OCI-LY3 (cell line): ENCODE results near the gene POLDIP2.

Experiments
- H2AFZ ChIP-seq: fragments of 200-600, 300-600 bp; shearing (Covaris generic); 2 replicates; pipeline ENCODE4 v1.6.0; 2014; ENCODE audit warnings: antibody characterized with exemption, low read depth, low read length
- H3K27ac ChIP-seq: fragments of 200-600, 300-600 bp; sonication (generic); 2 replicates; pipeline ENCODE4 v1.5.1; 2014; ENCODE audit warnings: mild to moderate bottlenecking, low read length, moderate library complexity, mixed read lengths
- H3K27me3 ChIP-seq: fragments of 200-600, 300-600 bp; sonication (generic); 2 replicates; pipeline ENCODE4 v1.6.1; 2014; ENCODE audit warnings: low read depth, low read length, mixed read lengths
- H3K36me3 ChIP-seq: fragments of 200-600, 300-600 bp; sonication (generic); replicated peaks from 2 replicates; pipeline ENCODE3; 2014; ENCODE audit warnings: low read depth, low read length, mixed read lengths
- H3K4me1 ChIP-seq: fragments of 300-600, 200-600 bp; sonication (generic); 2 replicates; pipeline ENCODE4 v1.6.1; 2014; ENCODE audit warnings: low read length, mixed read lengths
- H3K4me2 ChIP-seq: fragments of 200-600, 300-600 bp; sonication (generic); 2 replicates; pipeline ENCODE4 v1.6.1; 2014; ENCODE audit warnings: low read length, mixed read lengths
- H3K4me3 ChIP-seq: fragments of 300-600, 200-600 bp; sonication (generic); 2 replicates; pipeline ENCODE4 v1.5.1; 2014; ENCODE audit warnings: antibody characterized with exemption, mild to moderate bottlenecking, low read length, moderate library complexity
- H3K79me2 ChIP-seq: fragments of 300-600, 200-600 bp; shearing (Covaris generic); 2 replicates; pipeline ENCODE4 v1.6.1; 2014; ENCODE audit warnings: mild to moderate bottlenecking, low read length, mixed read lengths
- H3K9ac ChIP-seq: fragments of 300-600, 200-600 bp; shearing (Covaris generic); 2 replicates; pipeline ENCODE4 v1.6.0; 2014; ENCODE audit warnings: mild to moderate bottlenecking, low read length, moderate library complexity
- H3K9me3 ChIP-seq: fragments of 200-600, 300-600 bp; shearing (Covaris generic); 2 replicates; pipeline ENCODE4 v1.6.1; 2014; ENCODE audit warnings: low read length, mixed read lengths; ENCODE audit not compliant: insufficient read depth
- H4K20me1 ChIP-seq: fragments of 200-600, 300-600 bp; sonication (generic); 2 replicates; pipeline ENCODE4 v1.6.1; 2016; ENCODE audit warnings: low read length, mixed read lengths; ENCODE audit not compliant: insufficient read depth
- CTCF ChIP-seq: fragments of 200-600, 300-600 bp; sonication (generic); IDR thresholded peaks from 2 replicates; pipeline ENCODE4 v1.5.1; 2014; ENCODE audit warnings: antibody characterized with exemption, low read length, low read depth
- EZH2phosphoT487 ChIP-seq: fragments of 200-600 bp; shearing (Covaris generic); IDR thresholded peaks from 2 replicates; pipeline ENCODE4 v1.6.1; 2018; ENCODE audit warnings: antibody characterized with exemption, mixed run types, low read depth

The POLDIP2 gene

GRCh38 chr17:28385406-28385805 lies 28.1 kb upstream of the POLDIP2 start:
- H3K4me1 ChIP-seq, result no peaks in the 10 kb centered on the region
- TF ChIP-seq CTCF (no peak), EZH2phosphoT487 (no peak)
- H3K27ac ChIP-seq, result no peak overlapping the region
- no peaks in the 10 kb centered on the region for H3K27me3 ChIP-seq
- H3K4me3 ChIP-seq, result no peak overlapping the region
- peaks cover 7% of the 10 kb centered on the region; the same call in 1 of the 2 replicates for H3K79me2 ChIP-seq
- H2AFZ ChIP-seq, result no peak overlapping the region
- no peak overlapping the region for H3K4me2 ChIP-seq
- no peak overlapping the region for H3K9ac ChIP-seq
- peaks cover 15% of the 10 kb centered on the region for H3K36me3 ChIP-seq
- H3K9me3 ChIP-seq, result no peaks in the 10 kb centered on the region
- peaks cover under 1% of the 10 kb centered on the region; the same call in 1 of the 2 replicates for H4K20me1 ChIP-seq

- H3K27ac ChIP-seq, result no peak overlapping the region
- no peak overlapping the region for H3K4me2 ChIP-seq
- H3K4me3 ChIP-seq, result no peak overlapping the region
- no peaks in the 10 kb centered on the region for H3K9me3 ChIP-seq
- H3K27me3 ChIP-seq, result no peaks in the 10 kb centered on the region
- peaks cover 18% of the 10 kb centered on the region for H3K36me3 ChIP-seq
- H4K20me1 ChIP-seq, result peaks cover 4% of the 10 kb centered on the region; the same call in 1 of the 2 replicates
- no peak for TF ChIP-seq EZH2phosphoT487
- no peak for TF ChIP-seq CTCF
- H3K9ac ChIP-seq, result no peak overlapping the region
- H3K79me2 ChIP-seq, result peaks cover 11% of the 10 kb centered on the region; the same call in 1 of the 2 replicates
- H3K4me1 ChIP-seq, result no peaks in the 10 kb centered on the region
- no peak overlapping the region for H2AFZ ChIP-seq
Observed at GRCh38 chr17:28385037-28385400, 27.7 kb upstream of the POLDIP2 start.

GRCh38 chr17:28384281-28385036 lies 27.1 kb upstream of the POLDIP2 start:
- Histone ChIP-seq H3K4me2 (no peak overlapping the region), H3K79me2 (peaks cover 11% of the 10 kb centered on the region; the same call in 1 of the 2 replicates), H3K36me3 (peaks cover 18% of the 10 kb centered on the region), H3K27ac (no peak overlapping the region), H2AFZ (no peak overlapping the region), H4K20me1 (peaks cover 4% of the 10 kb centered on the region; the same call in 1 of the 2 replicates), H3K9me3 (no peaks in the 10 kb centered on the region), H3K4me1 (no peaks in the 10 kb centered on the region), H3K4me3 (no peak overlapping the region), H3K9ac (no peak overlapping the region), H3K27me3 (no peaks in the 10 kb centered on the region)
- TF ChIP-seq CTCF, result no peak

- Histone ChIP-seq H3K36me3 (peaks cover 9% of the 10 kb centered on the region), H3K4me2 (no peak overlapping the region), H3K79me2 (peaks cover 15% of the 10 kb centered on the region), H3K27ac (no peak overlapping the region), H3K4me3 (no peak overlapping the region), H3K9ac (no peak overlapping the region), H3K4me1 (no peaks in the 10 kb centered on the region), H2AFZ (no peak overlapping the region), H3K9me3 (no peaks in the 10 kb centered on the region), H3K27me3 (no peaks in the 10 kb centered on the region), H4K20me1 (peaks cover 4% of the 10 kb centered on the region; the same call in 1 of the 2 replicates)
- TF ChIP-seq CTCF (no peak), EZH2phosphoT487 (no peak)
Observed at GRCh38 chr17:28381141-28381825, 24.0 kb upstream of the POLDIP2 start.
